ENCODE measurements around the gene OR2Z1.
"Not testable (repeated sequence)": the region's sequence is repeated elsewhere in the genome, so short reads cannot be mapped to it uniquely, and the experiment has no call there.

Gene OR2Z1

GRCh38 chr19:8703223-8703622 lies 18.2 kb upstream of the OR2Z1 start:
- no peak for DNase-seq

GRCh38 chr19:8705304-8705703 lies 16.1 kb upstream of the OR2Z1 start:
- not testable (repeated sequence) for DNase-seq

DNA sequence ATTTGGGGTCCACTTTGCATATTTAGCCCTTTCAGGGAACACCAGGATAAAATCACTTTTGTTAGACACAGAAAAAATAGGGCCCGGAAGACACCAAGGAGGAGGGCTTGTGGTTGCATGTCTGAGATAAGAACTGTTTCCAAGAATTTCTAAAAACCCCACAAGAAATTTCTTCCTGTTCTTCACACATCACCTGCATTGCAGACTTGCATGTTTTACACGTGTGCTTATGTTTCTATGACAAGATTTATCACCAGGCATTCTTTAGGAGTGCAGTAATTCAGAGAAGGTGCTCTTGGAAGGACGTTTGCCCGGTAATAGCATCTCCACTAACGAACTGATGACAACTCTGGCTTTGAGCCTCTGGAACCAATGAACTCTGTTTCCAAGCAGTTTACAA lies 15.7 kb upstream of the OR2Z1 start:
- no peak for DNase-seq

DNA sequence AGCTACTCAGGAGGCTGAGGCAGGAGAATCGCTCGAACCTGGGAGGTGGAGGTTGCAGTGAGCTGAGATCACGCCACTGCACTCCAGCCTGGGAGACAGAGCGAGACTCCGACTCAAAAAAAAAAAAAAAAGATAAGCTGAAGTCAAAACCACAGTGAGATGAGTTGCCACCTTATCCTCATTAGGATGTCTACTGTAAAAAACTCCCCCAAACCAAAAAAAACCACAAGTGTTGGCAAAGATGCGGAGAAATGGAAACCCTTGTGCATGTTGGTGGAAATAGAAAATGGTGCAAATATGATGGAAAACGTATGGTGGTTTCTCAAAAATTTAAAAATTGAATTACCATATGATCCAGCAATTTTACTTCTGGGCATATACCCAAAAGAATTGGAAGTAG lies 11.1 kb upstream of the OR2Z1 start:
- not testable (repeated sequence) for DNase-seq

DNA sequence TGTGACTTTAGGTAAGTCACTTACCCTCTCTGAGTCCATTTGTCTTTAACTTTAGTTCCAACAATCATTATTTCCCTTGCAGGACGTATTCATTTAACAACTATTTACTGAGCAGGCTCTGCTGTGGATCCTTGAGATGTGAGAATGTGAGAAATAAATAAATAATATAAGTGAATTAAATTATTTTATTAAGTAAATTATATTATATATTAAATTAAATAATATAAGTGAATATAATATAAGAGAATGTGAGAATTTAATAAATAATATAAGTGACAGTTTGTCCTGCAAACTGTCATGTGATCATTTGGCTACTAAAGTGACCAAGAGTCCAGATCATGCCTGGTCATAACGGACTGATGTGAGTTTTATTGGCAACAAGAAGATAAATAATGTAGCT lies 598 bp downstream of the OR2Z1 start:
- DNase-seq = no peak

DNA sequence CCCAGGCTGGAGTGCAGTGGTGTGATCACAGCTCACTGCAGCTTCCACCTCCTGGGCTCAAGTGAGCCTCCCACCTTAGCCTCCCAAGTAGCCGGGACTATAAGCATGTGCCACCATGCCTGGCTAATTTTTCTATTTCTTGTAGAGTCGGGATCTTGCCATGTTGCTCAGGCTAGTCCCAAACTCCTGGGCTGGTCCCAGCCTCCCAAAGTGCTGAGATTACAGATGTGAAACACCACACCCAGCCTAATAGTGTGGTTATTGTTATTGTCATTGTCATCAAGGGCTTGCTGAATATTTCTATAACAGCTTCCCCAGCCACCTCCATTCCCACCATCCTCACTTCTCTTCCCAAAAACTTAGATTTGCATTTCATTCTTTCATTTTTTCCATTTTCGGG lies 2.8 kb downstream of the OR2Z1 start:
- no peak for DNase-seq

DNA sequence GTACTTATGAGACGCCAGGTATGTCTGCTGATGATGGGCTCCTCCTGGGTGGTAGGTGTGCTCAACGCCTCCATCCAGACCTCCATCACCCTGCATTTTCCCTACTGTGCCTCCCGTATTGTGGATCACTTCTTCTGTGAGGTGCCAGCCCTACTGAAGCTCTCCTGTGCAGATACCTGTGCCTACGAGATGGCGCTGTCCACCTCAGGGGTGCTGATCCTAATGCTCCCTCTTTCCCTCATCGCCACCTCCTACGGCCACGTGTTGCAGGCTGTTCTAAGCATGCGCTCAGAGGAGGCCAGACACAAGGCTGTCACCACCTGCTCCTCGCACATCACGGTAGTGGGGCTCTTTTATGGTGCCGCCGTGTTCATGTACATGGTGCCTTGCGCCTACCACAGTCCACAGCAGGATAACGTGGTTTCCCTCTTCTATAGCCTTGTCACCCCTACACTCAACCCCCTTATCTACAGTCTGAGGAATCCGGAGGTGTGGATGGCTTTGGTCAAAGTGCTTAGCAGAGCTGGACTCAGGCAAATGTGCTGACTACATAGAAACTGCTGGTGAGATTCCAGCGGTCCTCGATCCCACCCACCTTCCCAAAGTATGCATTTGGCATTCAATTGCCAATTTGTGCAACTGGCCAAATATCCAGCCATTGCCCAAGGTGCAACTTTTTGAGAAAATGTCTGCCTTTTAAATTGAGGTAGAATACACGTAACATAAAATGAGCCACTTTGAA lies 10.2 kb downstream of the OR2Z1 start:
- DNase-seq = no peak

- DNase-seq = no peak
These were observed 16.9 kb downstream of the OR2Z1 start for GRCh38 chr19:8738377-8738776.

DNA sequence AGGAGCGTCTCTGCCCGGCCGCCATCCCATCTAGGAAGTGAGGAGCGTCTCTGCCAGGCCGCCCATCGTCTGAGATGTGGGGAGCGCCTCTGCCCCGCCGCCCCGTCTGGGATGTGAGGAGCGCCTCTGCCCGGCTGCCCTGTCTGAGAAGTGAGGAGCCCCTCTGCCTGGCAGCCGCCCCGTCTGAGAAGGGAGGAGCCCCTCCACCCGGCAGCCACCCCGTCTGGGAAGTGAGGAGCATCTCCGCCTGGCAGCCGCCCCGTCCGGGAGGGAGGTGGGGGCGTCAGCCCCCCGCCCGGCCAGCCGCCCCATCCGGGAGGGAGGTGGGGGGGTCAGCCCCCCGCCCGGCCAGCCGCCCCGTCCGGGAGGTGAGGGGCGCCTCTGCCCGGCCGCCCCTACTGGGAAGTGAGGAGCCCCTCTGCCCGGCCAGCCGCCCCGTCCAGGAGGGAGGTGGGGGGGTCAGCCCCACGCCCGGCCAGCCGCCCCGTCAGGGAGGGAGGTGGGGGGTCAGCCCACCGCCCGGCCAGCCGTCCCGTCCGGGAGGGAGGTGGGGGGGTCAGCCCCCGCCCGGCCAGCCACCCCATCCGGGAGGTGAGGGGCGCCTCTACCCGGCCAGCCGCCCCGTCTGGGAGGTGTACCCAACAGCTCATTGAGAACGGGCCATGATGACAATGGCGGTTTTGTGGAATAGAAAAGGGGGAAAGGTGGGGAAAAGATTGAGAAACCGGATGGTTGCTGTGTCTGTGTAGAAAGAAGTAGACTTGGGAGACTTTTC lies 18.0 kb downstream of the OR2Z1 start:
- not testable (repeated sequence) for DNase-seq

GRCh38 chr19:8767257-8767656 lies 45.8 kb downstream of the OR2Z1 start:
- not testable (repeated sequence) for DNase-seq

DNA sequence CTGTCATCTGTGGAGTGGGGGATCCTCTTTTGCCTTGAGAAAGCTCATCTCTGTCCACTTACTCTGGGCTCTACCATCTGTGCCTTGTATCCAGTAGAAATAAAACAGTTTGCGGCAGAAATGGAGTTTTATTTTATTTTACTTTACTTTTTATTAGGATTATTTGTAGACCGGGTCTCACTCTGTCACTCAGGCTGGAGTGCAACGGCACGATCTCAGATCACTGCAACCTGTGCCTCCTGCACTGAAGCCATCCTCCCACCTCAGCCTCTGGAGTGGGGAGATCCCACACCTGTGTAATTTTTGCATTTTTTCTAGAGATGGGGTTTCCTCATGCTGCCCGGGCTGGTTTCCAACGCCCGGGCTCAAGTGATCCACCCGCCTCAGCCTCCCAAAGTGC lies 47.8 kb downstream of the OR2Z1 start:
- DNase-seq = not testable (repeated sequence)

- DNase-seq = not testable (repeated sequence)
These were observed 52.2 kb downstream of the OR2Z1 start for GRCh38 chr19:8773587-8773986.

Data from Kasumi-1 (cell line).